BJ (cell line): ENCODE data around the gene ANGPTL2. TPM values are rescaled to one million over a fixed set of nuclear protein-coding genes. Genes with fewer than 3 reads are reported as not detected.
"Not testable (repeated sequence)": the region's sequence is repeated elsewhere in the genome, so short reads cannot be mapped to it uniquely, and the experiment has no call there.

Experiments used
- CTCF ChIA-PET: fragments of 350-600 bp; formaldehyde crosslinking; extraction: SDS; loops from one replicate; lab custom pipeline; 2021; ENCODE audit warnings: antibody characterized with exemption, inconsistent platforms; lab: Yijun Ruan, JAX
- POLR2A ChIA-PET: fragments of 300-600 bp; sonication (Branson Sonifier 250); formaldehyde crosslinking; extraction: SDS; loops from one replicate; lab custom pipeline; 2021; ENCODE audit warnings: antibody characterized with exemption; lab: Charles Lee
- DNase-seq: peaks from one replicate; pipeline ENCODE4 v3.0.0-alpha.2; 2011; ENCODE audit warnings: low read depth
- H3K27me3 ChIP-seq: 2 replicates; pipeline ENCODE4 v1.6.0; 2011; ENCODE audit warnings: low read length; ENCODE audit not compliant: control insufficient read depth, insufficient read depth
- H3K36me3 ChIP-seq: 2 replicates; pipeline ENCODE4 v1.5.1; 2011; ENCODE audit warnings: low read length; ENCODE audit not compliant: control insufficient read depth, insufficient read depth
- H3K4me3 ChIP-seq: 2 replicates; pipeline ENCODE4 v1.5.1; 2011; ENCODE audit warnings: low read depth, mild to moderate bottlenecking, control low read depth, low read length
- polyA minus RNA-seq: library from RNA; depleted of rRNA, polyadenylated mRNA; stranded (reverse); fragments of >200 nt; gene quantifications from 2 replicates; pipeline ENCODE4 v1.2.3, GENCODE V29; 2011; rRNA and poly(A)+ RNA removed
- polyA plus RNA-seq: library from polyadenylated mRNA; depleted of rRNA; stranded (reverse); fragments of >200 nt; gene quantifications from 2 replicates; pipeline ENCODE4 v1.2.3, GENCODE V29; 2011; rRNA removed
- TF ChIP-seq, protein P1 (sequence below): IDR thresholded peaks from 2 replicates; pipeline ENCODE4 v1.5.1; 2011; ENCODE audit warnings: low read depth, mild to moderate bottlenecking, control low read depth, inconsistent platforms, low read length, moderate library complexity; ENCODE audit not compliant: insufficient read depth

Gene ANGPTL2, protein sequence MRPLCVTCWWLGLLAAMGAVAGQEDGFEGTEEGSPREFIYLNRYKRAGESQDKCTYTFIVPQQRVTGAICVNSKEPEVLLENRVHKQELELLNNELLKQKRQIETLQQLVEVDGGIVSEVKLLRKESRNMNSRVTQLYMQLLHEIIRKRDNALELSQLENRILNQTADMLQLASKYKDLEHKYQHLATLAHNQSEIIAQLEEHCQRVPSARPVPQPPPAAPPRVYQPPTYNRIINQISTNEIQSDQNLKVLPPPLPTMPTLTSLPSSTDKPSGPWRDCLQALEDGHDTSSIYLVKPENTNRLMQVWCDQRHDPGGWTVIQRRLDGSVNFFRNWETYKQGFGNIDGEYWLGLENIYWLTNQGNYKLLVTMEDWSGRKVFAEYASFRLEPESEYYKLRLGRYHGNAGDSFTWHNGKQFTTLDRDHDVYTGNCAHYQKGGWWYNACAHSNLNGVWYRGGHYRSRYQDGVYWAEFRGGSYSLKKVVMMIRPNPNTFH
- polyA plus RNA-seq (39.7 and 47.0 TPM in 2 replicates), polyA minus RNA-seq (16.4 and 17.0 TPM in 2 replicates)

DNA sequence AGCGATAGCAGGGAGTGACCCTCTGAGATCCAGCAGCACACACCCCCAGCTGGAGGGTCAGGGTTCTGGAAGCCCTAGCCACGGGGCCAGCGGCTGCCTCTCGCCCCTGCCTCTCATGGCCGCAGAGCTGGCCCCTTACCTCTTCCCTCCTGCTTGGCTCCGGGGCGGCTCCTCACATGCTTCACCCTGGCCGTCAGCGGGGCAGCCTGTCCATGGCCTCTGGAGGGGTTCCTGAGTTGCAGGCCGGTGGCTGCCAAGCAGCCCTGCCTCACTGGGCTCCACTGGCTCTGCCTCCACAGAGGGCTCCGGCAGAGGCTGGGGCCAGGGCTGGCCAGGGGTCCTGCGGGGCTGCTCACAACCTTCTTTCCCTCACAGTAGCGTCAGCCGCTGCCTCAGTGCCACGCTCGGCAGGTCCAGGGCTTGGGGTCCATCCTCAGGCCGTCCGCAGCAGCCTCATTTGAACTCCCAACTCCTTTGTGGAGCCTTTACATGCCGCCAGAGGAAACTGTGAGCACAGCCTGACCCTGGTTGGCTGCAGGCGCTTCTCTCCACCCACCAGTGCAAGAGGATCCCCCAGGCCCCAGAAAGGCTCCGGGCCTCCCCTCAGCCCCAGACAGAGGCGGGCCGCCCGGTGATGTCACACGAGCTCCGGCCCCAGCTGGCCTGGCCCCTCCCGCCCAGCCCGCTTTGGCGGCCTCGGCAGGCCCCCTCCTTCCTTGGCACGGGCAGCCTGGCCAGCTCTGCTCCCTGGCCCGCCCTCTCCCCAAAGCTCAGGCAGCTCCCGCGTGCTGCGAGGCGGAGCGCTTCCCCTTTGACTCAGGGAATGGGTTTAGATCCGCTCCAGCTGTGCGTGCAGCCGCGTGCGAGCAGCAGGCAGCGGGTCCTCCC is at the start of gene ANGPTL2:
ANGPTL2 (minus strand) TSS at position 460 of the 888 bp plus-strand sequence. CDS start 13,904 bp downstream, outside the sequence.
- Histone ChIP-seq H3K27me3 (no peaks in the 10 kb centered on the region), H3K36me3 (no peaks in the 10 kb centered on the region), H3K4me3 (peak within 1 kb of the TSS; percentile 56)
- TF ChIP-seq, protein P1, sequence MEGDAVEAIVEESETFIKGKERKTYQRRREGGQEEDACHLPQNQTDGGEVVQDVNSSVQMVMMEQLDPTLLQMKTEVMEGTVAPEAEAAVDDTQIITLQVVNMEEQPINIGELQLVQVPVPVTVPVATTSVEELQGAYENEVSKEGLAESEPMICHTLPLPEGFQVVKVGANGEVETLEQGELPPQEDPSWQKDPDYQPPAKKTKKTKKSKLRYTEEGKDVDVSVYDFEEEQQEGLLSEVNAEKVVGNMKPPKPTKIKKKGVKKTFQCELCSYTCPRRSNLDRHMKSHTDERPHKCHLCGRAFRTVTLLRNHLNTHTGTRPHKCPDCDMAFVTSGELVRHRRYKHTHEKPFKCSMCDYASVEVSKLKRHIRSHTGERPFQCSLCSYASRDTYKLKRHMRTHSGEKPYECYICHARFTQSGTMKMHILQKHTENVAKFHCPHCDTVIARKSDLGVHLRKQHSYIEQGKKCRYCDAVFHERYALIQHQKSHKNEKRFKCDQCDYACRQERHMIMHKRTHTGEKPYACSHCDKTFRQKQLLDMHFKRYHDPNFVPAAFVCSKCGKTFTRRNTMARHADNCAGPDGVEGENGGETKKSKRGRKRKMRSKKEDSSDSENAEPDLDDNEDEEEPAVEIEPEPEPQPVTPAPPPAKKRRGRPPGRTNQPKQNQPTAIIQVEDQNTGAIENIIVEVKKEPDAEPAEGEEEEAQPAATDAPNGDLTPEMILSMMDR: no peak
- ChIA-PET CTCF (interaction anchor here (0.9 to 3.4 kb wide), 10 partner anchors 9 to 182 kb away, joined by 3 to 14 read pairs (median 4); no protein-coding TSS in a partner anchor), POLR2A (interaction anchor here (0.6 to 1.3 kb wide), 4 partner anchors 9 to 236 kb away, joined by 3 to 5 read pairs (median 4); no protein-coding TSS in a partner anchor)
- peak; percentile 75 for DNase-seq

DNA sequence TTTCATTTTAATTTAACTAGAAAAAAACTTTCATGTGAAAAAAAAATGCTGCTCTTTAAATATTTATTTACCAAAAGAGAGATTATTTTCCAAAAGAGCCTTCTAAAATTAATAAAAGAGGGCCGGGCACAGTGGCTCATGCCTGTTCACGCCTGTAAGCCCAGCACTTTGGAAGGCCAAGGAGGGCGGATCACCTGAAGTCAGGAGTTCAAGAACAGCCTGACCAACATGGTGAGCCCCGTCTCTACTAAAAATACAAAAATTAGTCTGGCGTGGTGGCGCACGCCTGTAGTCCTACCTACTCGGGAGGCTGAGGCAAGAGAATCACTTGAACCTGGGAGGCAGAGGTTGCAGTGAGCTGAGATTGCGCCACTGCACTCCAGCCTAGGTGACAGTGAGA is 48.9 kb upstream of the ANGPTL2 start:
- CTCF ChIA-PET, POLR2A ChIA-PET, H3K36me3 ChIP-seq, H3K27me3 ChIP-seq, DNase-seq, H3K4me3 ChIP-seq: not testable (repeated sequence)

DNA sequence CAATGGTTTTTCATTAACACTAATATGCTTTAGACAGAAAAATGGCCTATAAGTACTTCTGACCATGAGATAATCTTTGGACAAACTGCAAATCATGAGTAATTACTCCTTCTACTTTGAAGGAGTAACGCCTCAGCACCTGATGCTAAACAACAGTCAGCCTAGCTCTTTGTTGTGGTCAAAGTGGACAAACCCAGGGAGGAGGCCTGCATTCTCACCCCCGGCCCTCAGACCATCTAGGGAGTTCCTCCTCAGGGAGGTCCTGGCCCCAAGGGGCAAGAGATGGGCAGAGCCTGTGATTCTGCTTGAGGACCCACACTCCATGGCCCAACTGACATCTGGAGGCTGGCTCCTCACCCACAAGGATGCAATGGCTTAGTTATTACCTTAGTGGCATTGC is 48.2 kb upstream of the ANGPTL2 start:
- H3K27me3 ChIP-seq: no peaks in the 10 kb centered on the region
- H3K36me3 ChIP-seq: no peaks in the 10 kb centered on the region
- ChIA-PET POLR2A (no interaction called here), CTCF (interaction anchor here (0.9 kb wide), 1 partner anchor 16 kb away, joined by 3 read pairs; no protein-coding TSS in a partner anchor)
- no peak overlapping the region for H3K4me3 ChIP-seq
- DNase-seq: no peak
- TF ChIP-seq, protein P1: no peak

DNA sequence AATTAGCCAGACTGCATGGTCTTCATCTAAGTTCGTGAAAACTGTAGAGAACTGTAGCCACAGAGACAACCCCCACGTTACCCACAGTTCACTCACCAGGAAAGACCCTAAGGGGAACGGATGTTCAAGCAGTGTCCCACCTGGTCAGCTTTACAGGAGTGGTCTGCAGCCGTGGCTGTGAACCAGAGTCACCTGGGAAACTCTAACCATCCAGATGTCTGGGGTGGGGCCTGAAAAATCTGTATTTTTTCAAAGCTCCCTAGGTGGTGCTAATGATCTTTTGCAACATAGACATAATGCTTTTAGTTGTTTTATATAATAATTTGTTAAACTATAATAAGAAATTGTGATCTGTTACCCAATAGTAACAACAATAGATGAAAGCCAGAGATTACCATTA is 47.7 kb upstream of the ANGPTL2 start:
- TF ChIP-seq, protein P1: no peak
- H3K27me3 ChIP-seq: no peaks in the 10 kb centered on the region
- ChIA-PET CTCF (interaction anchor here (0.9 kb wide), 1 partner anchor 15 kb away, joined by 3 read pairs; no protein-coding TSS in a partner anchor), POLR2A (no interaction called here)
- no peaks in the 10 kb centered on the region for H3K36me3 ChIP-seq
- DNase-seq: no peak
- no peak overlapping the region for H3K4me3 ChIP-seq

DNA sequence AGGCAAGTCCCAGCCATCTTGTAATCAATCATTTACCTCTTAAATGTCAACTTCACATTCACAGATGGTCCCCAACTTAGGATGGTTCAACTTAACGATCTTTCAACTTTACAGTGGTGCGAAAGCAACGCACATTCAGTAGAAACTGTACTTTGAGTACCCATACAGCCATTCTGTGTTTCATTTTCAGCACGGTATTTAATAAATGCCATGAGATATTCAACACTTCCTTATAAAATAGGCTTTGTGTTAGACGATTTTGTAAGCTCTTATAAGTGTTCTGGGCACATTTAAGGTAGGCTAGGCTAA is 47.1 kb upstream of the ANGPTL2 start:
- Histone ChIP-seq H3K36me3 (no peaks in the 10 kb centered on the region), H3K27me3 (no peaks in the 10 kb centered on the region), H3K4me3 (no peak overlapping the region)
- DNase-seq: no peak
- TF ChIP-seq, protein P1: no peak
- POLR2A ChIA-PET: no interaction called here
- CTCF ChIA-PET: no interaction called here
